Erythroblast (primary cell): Measurements from ENCODE around the gene LRSAM1.

ENCODE experiments used
- GATA1 ChIP-seq: IDR thresholded peaks from 2 replicates; pipeline ENCODE4 v1.6.1; 2011; ENCODE audit warnings: low read depth, mild to moderate bottlenecking, control low read depth, low read length, moderate library complexity
- POLR2A ChIP-seq: IDR thresholded peaks from 2 replicates; pipeline ENCODE4 v1.6.1; 2011; ENCODE audit warnings: mild to moderate bottlenecking, low read length

GRCh38 chr9:127530206-127530941, 79.1 kb downstream of the LRSAM1 start:
- TF ChIP-seq POLR2A (no peak), GATA1 (no peak)
